Activated naive CD4-positive, alpha-beta T cell treated with anti-CD3 and anti-CD28 coated beads, Interleukin-2, amount 50 U/mL, for 24 hours (primary cell): ENCODE data around the gene FBXW12.

Experiments
- H3K27ac Mint-ChIP-seq: one replicate; pipeline ENCODE4 v1.8.0; 2021; ENCODE audit warnings: mild to moderate bottlenecking, mixed read lengths
- H3K27me3 Mint-ChIP-seq: one replicate; pipeline ENCODE4 v1.8.0; 2021; ENCODE audit warnings: mixed read lengths
- H3K36me3 Mint-ChIP-seq: one replicate; pipeline ENCODE4 v1.8.0; 2021; ENCODE audit warnings: mixed read lengths
- H3K4me1 Mint-ChIP-seq: one replicate; pipeline ENCODE4 v1.8.0; 2021; ENCODE audit warnings: mixed read lengths
- H3K4me3 Mint-ChIP-seq: one replicate; pipeline ENCODE4 v1.8.0; 2021; ENCODE audit warnings: mild to moderate bottlenecking, mixed read lengths
- H3K9me3 Mint-ChIP-seq: one replicate; pipeline ENCODE4 v1.8.0; 2021; ENCODE audit warnings: mixed read lengths

Gene FBXW12

GRCh38 chr3:48361928-48362327 lies 10.1 kb upstream of the FBXW12 start:
- peaks cover 5% of the 10 kb centered on the region for H3K36me3 Mint-ChIP-seq
- peaks cover 12% of the 10 kb centered on the region for H3K9me3 Mint-ChIP-seq
- H3K27me3 Mint-ChIP-seq = peaks cover 6% of the 10 kb centered on the region
- no peak overlapping the region for H3K4me3 Mint-ChIP-seq
- no peaks in the 10 kb centered on the region for H3K4me1 Mint-ChIP-seq
- H3K27ac Mint-ChIP-seq = no peak overlapping the region

- Mint-ChIP-seq H3K4me1 (no peaks in the 10 kb centered on the region), H3K9me3 (peaks cover 12% of the 10 kb centered on the region), H3K27me3 (peaks cover 4% of the 10 kb centered on the region), H3K36me3 (peaks cover 5% of the 10 kb centered on the region), H3K27ac (no peak overlapping the region), H3K4me3 (no peak overlapping the region)
These were observed 7.2 kb upstream of the FBXW12 start for GRCh38 chr3:48364840-48365239.

GRCh38 chr3:48367201-48367600 lies 4.8 kb upstream of the FBXW12 start:
- Mint-ChIP-seq H3K9me3 (peaks cover 2% of the 10 kb centered on the region), H3K4me1 (no peaks in the 10 kb centered on the region), H3K27ac (no peak overlapping the region), H3K4me3 (no peak overlapping the region), H3K36me3 (no peaks in the 10 kb centered on the region), H3K27me3 (no peaks in the 10 kb centered on the region)

GRCh38 chr3:48369693-48370332 lies 2.2 kb upstream of the FBXW12 start:
- no peak overlapping the region for H3K27ac Mint-ChIP-seq
- H3K9me3 Mint-ChIP-seq = no peaks in the 10 kb centered on the region
- H3K4me1 Mint-ChIP-seq = no peaks in the 10 kb centered on the region
- no peaks in the 10 kb centered on the region for H3K36me3 Mint-ChIP-seq
- no peaks in the 10 kb centered on the region for H3K27me3 Mint-ChIP-seq
- no peak overlapping the region for H3K4me3 Mint-ChIP-seq

GRCh38 chr3:48370333-48370713 lies 1.7 kb upstream of the FBXW12 start:
- Mint-ChIP-seq H3K27ac (no peak overlapping the region), H3K27me3 (no peaks in the 10 kb centered on the region), H3K36me3 (no peaks in the 10 kb centered on the region), H3K4me3 (no peak overlapping the region), H3K4me1 (no peaks in the 10 kb centered on the region), H3K9me3 (no peaks in the 10 kb centered on the region)

- Mint-ChIP-seq H3K4me3 (no peak overlapping the region), H3K27me3 (no peaks in the 10 kb centered on the region), H3K9me3 (no peaks in the 10 kb centered on the region), H3K4me1 (no peaks in the 10 kb centered on the region), H3K36me3 (no peaks in the 10 kb centered on the region), H3K27ac (no peak overlapping the region)
These were observed 355 bp downstream of the FBXW12 start for GRCh38 chr3:48372377-48372770.

GRCh38 chr3:48372862-48373435 lies 930 bp downstream of the FBXW12 start:
- Mint-ChIP-seq H3K36me3 (no peaks in the 10 kb centered on the region), H3K4me1 (no peaks in the 10 kb centered on the region), H3K27ac (no peak overlapping the region)

GRCh38 chr3:48387634-48388033 lies 15.6 kb downstream of the FBXW12 start:
- no peaks in the 10 kb centered on the region for H3K4me1 Mint-ChIP-seq
- H3K4me3 Mint-ChIP-seq = no peak overlapping the region
- no peak overlapping the region for H3K27ac Mint-ChIP-seq
- no peaks in the 10 kb centered on the region for H3K36me3 Mint-ChIP-seq
- H3K27me3 Mint-ChIP-seq = peaks cover 8% of the 10 kb centered on the region
- no peaks in the 10 kb centered on the region for H3K9me3 Mint-ChIP-seq

More at GRCh38 chr3:48372862-48373435, 930 bp downstream of the FBXW12 start:
- no peak overlapping the region for H3K4me3 Mint-ChIP-seq
- no peaks in the 10 kb centered on the region for H3K9me3 Mint-ChIP-seq
- H3K27me3 Mint-ChIP-seq = no peaks in the 10 kb centered on the region

- H3K4me1 Mint-ChIP-seq = no peaks in the 10 kb centered on the region
- H3K36me3 Mint-ChIP-seq = no peaks in the 10 kb centered on the region
- H3K9me3 Mint-ChIP-seq = no peaks in the 10 kb centered on the region
- H3K27me3 Mint-ChIP-seq = peaks cover 9% of the 10 kb centered on the region
- no peak overlapping the region for H3K4me3 Mint-ChIP-seq
- no peak overlapping the region for H3K27ac Mint-ChIP-seq
These were observed 16.9 kb downstream of the FBXW12 start for GRCh38 chr3:48388966-48389365.

- no peaks in the 10 kb centered on the region for H3K9me3 Mint-ChIP-seq
- no peaks in the 10 kb centered on the region for H3K36me3 Mint-ChIP-seq
- H3K4me1 Mint-ChIP-seq = no peaks in the 10 kb centered on the region
- H3K27me3 Mint-ChIP-seq = peaks cover 9% of the 10 kb centered on the region
- H3K27ac Mint-ChIP-seq = peak overlapping the region; percentile 56
- no peak overlapping the region for H3K4me3 Mint-ChIP-seq
These were observed 22.4 kb downstream of the FBXW12 start for GRCh38 chr3:48394391-48394790.

- Mint-ChIP-seq H3K27me3 (peaks cover 8% of the 10 kb centered on the region), H3K4me1 (no peaks in the 10 kb centered on the region), H3K36me3 (no peaks in the 10 kb centered on the region), H3K27ac (peak overlapping the region; percentile 31), H3K9me3 (no peaks in the 10 kb centered on the region), H3K4me3 (no peak overlapping the region)
These were observed 23.7 kb downstream of the FBXW12 start for GRCh38 chr3:48395714-48396113.

GRCh38 chr3:48397767-48398681 lies 26.0 kb downstream of the FBXW12 start:
- no peak overlapping the region for H3K4me3 Mint-ChIP-seq
- H3K27me3 Mint-ChIP-seq = no peaks in the 10 kb centered on the region
- H3K27ac Mint-ChIP-seq = no peak overlapping the region
- no peaks in the 10 kb centered on the region for H3K36me3 Mint-ChIP-seq
- H3K4me1 Mint-ChIP-seq = peaks cover 3% of the 10 kb centered on the region
- H3K9me3 Mint-ChIP-seq = no peaks in the 10 kb centered on the region

GRCh38 chr3:48398701-48399386 lies 26.8 kb downstream of the FBXW12 start:
- no peaks in the 10 kb centered on the region for H3K27me3 Mint-ChIP-seq
- no peak overlapping the region for H3K27ac Mint-ChIP-seq
- no peaks in the 10 kb centered on the region for H3K36me3 Mint-ChIP-seq
- peaks cover 3% of the 10 kb centered on the region for H3K4me1 Mint-ChIP-seq
- no peaks in the 10 kb centered on the region for H3K9me3 Mint-ChIP-seq
- H3K4me3 Mint-ChIP-seq = no peak overlapping the region

- Mint-ChIP-seq H3K4me1 (peaks cover 3% of the 10 kb centered on the region), H3K27ac (no peak overlapping the region), H3K9me3 (no peaks in the 10 kb centered on the region), H3K27me3 (no peaks in the 10 kb centered on the region), H3K36me3 (no peaks in the 10 kb centered on the region), H3K4me3 (no peak overlapping the region)
These were observed 27.6 kb downstream of the FBXW12 start for GRCh38 chr3:48399387-48400172.

GRCh38 chr3:48400824-48401433 lies 28.9 kb downstream of the FBXW12 start:
- no peak overlapping the region for H3K4me3 Mint-ChIP-seq

More at GRCh38 chr3:48400824-48401433, 28.9 kb downstream of the FBXW12 start:
- no peaks in the 10 kb centered on the region for H3K9me3 Mint-ChIP-seq
- H3K4me1 Mint-ChIP-seq = peaks cover 3% of the 10 kb centered on the region
- H3K27me3 Mint-ChIP-seq = no peaks in the 10 kb centered on the region
- H3K27ac Mint-ChIP-seq = peak overlapping the region; percentile 41
- no peaks in the 10 kb centered on the region for H3K36me3 Mint-ChIP-seq
